HepG2 (cell line): Measurements from ENCODE around the gene ADORA2B. TPM values are rescaled to one million over a fixed set of nuclear protein-coding genes. Genes with fewer than 3 reads are reported as not detected.
"Not testable (repeated sequence)": the region's sequence is repeated elsewhere in the genome, so short reads cannot be mapped to it uniquely, and the experiment has no call there.

Experiments used
- ATAC-seq: fragments of 200-7000 bp; cut with Tn5 transposase; 3 replicates; pipeline ENCODE4 v1.9.1; 2020; ENCODE audit warnings: mild to moderate bottlenecking, moderate library complexity
- BruUV-seq: library from RNA; stranded (reverse); fragments of 400-500 nt; replicated peaks from 2 replicates; lab custom pipeline; 2021; lab: Mats Ljungman, UMichigan
- CTCF ChIA-PET: fragments of 300-600 bp; formaldehyde crosslinking; extraction: SDS; loops from one replicate; lab custom pipeline; 2021; ENCODE audit warnings: low total read pairs, inconsistent platforms, low intra/inter-chr PET ratio; lab: Yijun Ruan, JAX
- POLR2A ChIA-PET: fragments of 350-600 bp; sonication (Branson Sonifier 250); formaldehyde crosslinking; loops from one replicate; lab custom pipeline; 2020; ENCODE audit warnings: antibody characterized with exemption, inconsistent platforms; lab: Yijun Ruan, JAX
- DNase-seq: peaks from one replicate; pipeline ENCODE4 v3.0.0-alpha.2; 2015; ENCODE audit warnings: low spot score
- FAIRE-seq: peaks from 3 replicates; lab custom pipeline; 2011; peaks lifted over from hg19 to GRCh38; lab: Jason Lieb, UNC
- H2AFZ ChIP-seq: one replicate; pipeline ENCODE4 v1.6.1; 2011; ENCODE audit warnings: low read length, inconsistent platforms
- H3K27ac ChIP-seq: fragments of 300-600 bp; 3 replicates; pipeline ENCODE4 v1.8.0; 2011; ENCODE audit warnings: mixed run types, mild to moderate bottlenecking, mixed read lengths, low read length, inconsistent platforms; ENCODE audit not compliant: insufficient read depth; ENCODE audit errors: extremely low read length
- H3K27me3 ChIP-seq, 2 experiments: fragments of 200-600 bp in 1 of 2; 2 replicates in 1 of 2; 3 replicates in 1 of 2; pipeline versions ENCODE4 v1.6.0 to v1.8.0; 2011; ENCODE audit warnings: low read length in 2 of 2, mild to moderate bottlenecking in 2 of 2, moderate library complexity in 2 of 2, inconsistent platforms in 1 of 2; ENCODE audit not compliant: insufficient read depth in 2 of 2, control insufficient read depth in 1 of 2
- H3K36me3 ChIP-seq, 2 experiments: fragments of 200-600 bp in 1 of 2; replicated peaks in 1 of 2; 2 replicates in 1 of 2; 3 replicates in 1 of 2; pipeline versions ENCODE4 v1.5.1 to v1.8.0; 2011; ENCODE audit warnings: low read length in 2 of 2, inconsistent platforms in 1 of 2; ENCODE audit not compliant: insufficient read depth in 2 of 2, control insufficient read depth in 1 of 2
- H3K4me1 ChIP-seq: 2 replicates; pipeline ENCODE4 v1.5.1; 2012; ENCODE audit warnings: low read length, inconsistent platforms; ENCODE audit not compliant: insufficient read depth
- H3K4me2 ChIP-seq: 2 replicates; pipeline ENCODE4 v1.6.0; 2011; ENCODE audit warnings: low read depth, low read length, inconsistent platforms
- H3K4me3 ChIP-seq, 3 experiments: fragments of 200-600 bp in 1 of 3; sonication (generic), shearing (Covaris generic) in 1 of 3; replicated peaks in 1 of 3; 2 replicates each; pipeline ENCODE4 v1.5.1; 2011 to 2016; ENCODE audit warnings: low read length in 3 of 3, inconsistent platforms in 2 of 3, low read depth in 2 of 3, mild to moderate bottlenecking in 2 of 3, control low read depth in 1 of 3, mixed read lengths in 1 of 3; ENCODE audit not compliant: insufficient read depth in 1 of 3
- H3K79me2 ChIP-seq: one replicate; pipeline ENCODE4 v1.6.1; 2011; ENCODE audit warnings: low read length, inconsistent platforms; ENCODE audit not compliant: insufficient read depth
- H3K9ac ChIP-seq: 2 replicates; pipeline ENCODE4 v1.6.0; 2011; ENCODE audit warnings: mild to moderate bottlenecking, low read depth, low read length, inconsistent platforms; ENCODE audit not compliant: insufficient read depth
- H3K9me3 ChIP-seq: 2 replicates; pipeline ENCODE4 v1.5.1; 2012; ENCODE audit warnings: mild to moderate bottlenecking, low read length
- H4K20me1 ChIP-seq: 2 replicates; pipeline ENCODE4 v1.6.0; 2011; ENCODE audit warnings: inconsistent platforms, mild to moderate bottlenecking, low read length, moderate library complexity; ENCODE audit not compliant: insufficient read depth
- WGBS: methylation state at CpG from one replicate; pipeline ENCODE4 v1.1.6; 2017; ENCODE audit warnings: low lambda C conversion rate; 5-methylcytosine and 5-hydroxymethylcytosine counted together
- in situ Hi-C: cut with HindIII; loops from 2 replicates; pipeline ENCODE4 v1.10.0; 2017; ENCODE audit warnings: low pct_unique_long_range_greater_than_20kb; ENCODE audit not compliant: extremely low pct_ligation_motif_present
- intact Hi-C: fragments of 100-400 bp; cut with micrococcal nuclease; formaldehyde crosslinking; loops from one replicate; pipeline ENCODE4 v1.10.0; 2022; ENCODE audit not compliant: unreplicated experiment
- polyA plus RNA-seq, 8 experiments: library from polyadenylated mRNA; depleted of rRNA in 3 of 8; stranded (reverse) in 7 of 8; unstranded in 1 of 8; fragments of >200 nt; fragmentation: Illumina TruSeq in 4 of 8; extraction: Trizol in 4 of 8; gene quantifications; 2 replicates each; pipeline versions ENCODE4 v1.2.1 to v1.2.3, GENCODE V29; 2011 to 2016; ENCODE audit warnings: low read depth in 4 of 8, missing spikeins in 1 of 8, mixed read lengths in 1 of 8; ENCODE audit not compliant: insufficient read depth in 1 of 8
- total RNA-seq, 5 experiments: library from RNA; depleted of rRNA; stranded (reverse); fragments of >200 nt; fragmentation: Illumina TruSeq; extraction: Trizol; gene quantifications; 2 replicates each; pipeline ENCODE4 v1.2.3, GENCODE V29; 2016; ENCODE audit warnings: low read depth in 1 of 5
- TF ChIP-seq, protein P1 (sequence below): IDR thresholded peaks from 2 replicates; pipeline ENCODE4 v1.4.0; 2020; ENCODE audit warnings: mild to moderate bottlenecking, missing genetic modification reagents

The ADORA2B gene
- total and polyA plus RNA-seq, 2 of the 13 experiments (the other 11 are each of a cell fraction or from before 2014, with no cell fraction given) = 10.4 to 20.0 TPM

GRCh38 chr17:15936481-15936880 is 8.4 kb upstream of the ADORA2B start:
- H3K36me3 ChIP-seq, H3K4me1 ChIP-seq, DNase-seq, H3K4me3 ChIP-seq, CTCF ChIA-PET, H3K79me2 ChIP-seq, H3K4me2 ChIP-seq, POLR2A ChIA-PET, H2AFZ ChIP-seq, H3K27me3 ChIP-seq, BruUV-seq, H3K27ac ChIP-seq, H3K9me3 ChIP-seq, intact Hi-C loops, FAIRE-seq, H4K20me1 ChIP-seq, H3K9ac ChIP-seq, ATAC-seq: not testable (repeated sequence)
- 95% methylated on average over 4 of the region's 4 CpGs for WGBS
- in situ Hi-C loops = loop anchor here (25.0 kb wide), 1 partner anchor 99 kb away; no protein-coding TSS in a partner anchor

DNA sequence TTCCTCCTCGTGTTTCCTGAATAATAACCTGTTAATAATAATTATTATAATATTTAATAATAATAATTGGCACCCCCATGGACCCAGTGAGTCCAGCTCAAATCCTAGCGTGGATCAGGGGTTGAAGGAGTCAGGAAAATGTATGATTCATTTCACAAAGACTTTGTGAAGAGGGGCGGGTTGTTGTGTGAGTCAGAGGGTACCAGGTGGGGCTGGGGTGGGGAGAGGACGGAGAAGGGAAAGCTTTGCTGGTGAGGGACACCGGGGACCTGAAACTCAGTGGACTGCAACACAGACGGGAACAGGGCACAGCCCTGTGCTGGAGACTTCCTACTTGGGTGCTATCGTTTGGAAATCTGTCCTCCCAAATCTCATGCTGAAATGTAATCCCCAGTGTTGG is 3.1 kb upstream of the ADORA2B start:
- no peak for FAIRE-seq
- H3K36me3 ChIP-seq = no peaks in the 10 kb centered on the region
- DNase-seq = no peak
- no peak overlapping the region for H3K9ac ChIP-seq
- ATAC-seq = no peak
- peaks cover 25% of the 10 kb centered on the region for H3K4me1 ChIP-seq
- CTCF ChIA-PET = no interaction called here
- in situ Hi-C loops = loop anchor here (25.0 kb wide), 1 partner anchor 104 kb away; no protein-coding TSS in a partner anchor
- H3K27me3 ChIP-seq = no peaks in the 10 kb centered on the region; a peak in 3 of 5 replicates
- WGBS = 22% methylated on average over 7 of the region's 7 CpGs
- no peaks in the 10 kb centered on the region for H4K20me1 ChIP-seq
- H3K27ac ChIP-seq = no peak overlapping the region
- peak overlapping the region; percentile 20; the same call in 1 of the 2 replicates for H3K4me2 ChIP-seq
- H3K79me2 ChIP-seq = peaks cover 10% of the 10 kb centered on the region
- intact Hi-C loops = no loop called here
- TF ChIP-seq, protein P1, sequence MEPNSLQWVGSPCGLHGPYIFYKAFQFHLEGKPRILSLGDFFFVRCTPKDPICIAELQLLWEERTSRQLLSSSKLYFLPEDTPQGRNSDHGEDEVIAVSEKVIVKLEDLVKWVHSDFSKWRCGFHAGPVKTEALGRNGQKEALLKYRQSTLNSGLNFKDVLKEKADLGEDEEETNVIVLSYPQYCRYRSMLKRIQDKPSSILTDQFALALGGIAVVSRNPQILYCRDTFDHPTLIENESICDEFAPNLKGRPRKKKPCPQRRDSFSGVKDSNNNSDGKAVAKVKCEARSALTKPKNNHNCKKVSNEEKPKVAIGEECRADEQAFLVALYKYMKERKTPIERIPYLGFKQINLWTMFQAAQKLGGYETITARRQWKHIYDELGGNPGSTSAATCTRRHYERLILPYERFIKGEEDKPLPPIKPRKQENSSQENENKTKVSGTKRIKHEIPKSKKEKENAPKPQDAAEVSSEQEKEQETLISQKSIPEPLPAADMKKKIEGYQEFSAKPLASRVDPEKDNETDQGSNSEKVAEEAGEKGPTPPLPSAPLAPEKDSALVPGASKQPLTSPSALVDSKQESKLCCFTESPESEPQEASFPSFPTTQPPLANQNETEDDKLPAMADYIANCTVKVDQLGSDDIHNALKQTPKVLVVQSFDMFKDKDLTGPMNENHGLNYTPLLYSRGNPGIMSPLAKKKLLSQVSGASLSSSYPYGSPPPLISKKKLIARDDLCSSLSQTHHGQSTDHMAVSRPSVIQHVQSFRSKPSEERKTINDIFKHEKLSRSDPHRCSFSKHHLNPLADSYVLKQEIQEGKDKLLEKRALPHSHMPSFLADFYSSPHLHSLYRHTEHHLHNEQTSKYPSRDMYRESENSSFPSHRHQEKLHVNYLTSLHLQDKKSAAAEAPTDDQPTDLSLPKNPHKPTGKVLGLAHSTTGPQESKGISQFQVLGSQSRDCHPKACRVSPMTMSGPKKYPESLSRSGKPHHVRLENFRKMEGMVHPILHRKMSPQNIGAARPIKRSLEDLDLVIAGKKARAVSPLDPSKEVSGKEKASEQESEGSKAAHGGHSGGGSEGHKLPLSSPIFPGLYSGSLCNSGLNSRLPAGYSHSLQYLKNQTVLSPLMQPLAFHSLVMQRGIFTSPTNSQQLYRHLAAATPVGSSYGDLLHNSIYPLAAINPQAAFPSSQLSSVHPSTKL (CRISPR knock-in tag) = no peak
- TF ChIP-seq, all 625 proteins: peak for 0
- Histone ChIP-seq H3K4me3 (no peak overlapping the region), H3K9me3 (no peaks in the 10 kb centered on the region), H2AFZ (no peak overlapping the region)
- POLR2A ChIA-PET = interaction anchor here (1.1 kb wide), 1 partner anchor 58 kb away, joined by 3 read pairs; the partner anchor contains the start of genes TTC19 and ZSWIM7
- BruUV-seq = no TSS peak
